ENCODE data around the gene KLHL29. TPM values are rescaled to one million over a fixed set of nuclear protein-coding genes. Genes with fewer than 3 reads are reported as not detected.

Gene KLHL29
- total RNA-seq, 2 donors from 2014 or later: 2.0 to 2.9 TPM

- Histone ChIP-seq H3K9ac (ENCODE audit: low read depth in 2 of 2, low read length in 2 of 2) (no peak overlapping the region), H3K9me3 (no peaks in the 10 kb centered on the region), H3K36me3 (no peaks in the 10 kb centered on the region), H3K27me3 (no peaks in the 10 kb centered on the region), H3K4me3 (no peak overlapping the region), H3K4me1 (no peaks in the 10 kb centered on the region), H3K27ac (no peak overlapping the region)
- intact Hi-C loops (cut with DNase I): no loop called here
- DNase-seq: no peak
- TF ChIP-seq, protein P1, sequence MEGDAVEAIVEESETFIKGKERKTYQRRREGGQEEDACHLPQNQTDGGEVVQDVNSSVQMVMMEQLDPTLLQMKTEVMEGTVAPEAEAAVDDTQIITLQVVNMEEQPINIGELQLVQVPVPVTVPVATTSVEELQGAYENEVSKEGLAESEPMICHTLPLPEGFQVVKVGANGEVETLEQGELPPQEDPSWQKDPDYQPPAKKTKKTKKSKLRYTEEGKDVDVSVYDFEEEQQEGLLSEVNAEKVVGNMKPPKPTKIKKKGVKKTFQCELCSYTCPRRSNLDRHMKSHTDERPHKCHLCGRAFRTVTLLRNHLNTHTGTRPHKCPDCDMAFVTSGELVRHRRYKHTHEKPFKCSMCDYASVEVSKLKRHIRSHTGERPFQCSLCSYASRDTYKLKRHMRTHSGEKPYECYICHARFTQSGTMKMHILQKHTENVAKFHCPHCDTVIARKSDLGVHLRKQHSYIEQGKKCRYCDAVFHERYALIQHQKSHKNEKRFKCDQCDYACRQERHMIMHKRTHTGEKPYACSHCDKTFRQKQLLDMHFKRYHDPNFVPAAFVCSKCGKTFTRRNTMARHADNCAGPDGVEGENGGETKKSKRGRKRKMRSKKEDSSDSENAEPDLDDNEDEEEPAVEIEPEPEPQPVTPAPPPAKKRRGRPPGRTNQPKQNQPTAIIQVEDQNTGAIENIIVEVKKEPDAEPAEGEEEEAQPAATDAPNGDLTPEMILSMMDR (IDR thresholded peaks at IDR 0.05): no peak
Observed at GRCh38 chr2:23666241-23666979, 281.4 kb downstream of the KLHL29 start.

GRCh38 chr2:23666980-23667357, 282.0 kb downstream of the KLHL29 start:
- Histone ChIP-seq H3K9ac (ENCODE audit: low read depth in 2 of 2, low read length in 2 of 2) (no peak overlapping the region), H3K4me3 (no peak overlapping the region), H3K4me1 (no peaks in the 10 kb centered on the region), H3K27me3 (no peaks in the 10 kb centered on the region), H3K9me3 (no peaks in the 10 kb centered on the region), H3K27ac (no peak overlapping the region), H3K36me3 (no peaks in the 10 kb centered on the region)
- intact Hi-C loops (cut with DNase I): no loop called here
- TF ChIP-seq, protein P1 (IDR thresholded peaks at IDR 0.05): no peak
- no peak for DNase-seq

DNA sequence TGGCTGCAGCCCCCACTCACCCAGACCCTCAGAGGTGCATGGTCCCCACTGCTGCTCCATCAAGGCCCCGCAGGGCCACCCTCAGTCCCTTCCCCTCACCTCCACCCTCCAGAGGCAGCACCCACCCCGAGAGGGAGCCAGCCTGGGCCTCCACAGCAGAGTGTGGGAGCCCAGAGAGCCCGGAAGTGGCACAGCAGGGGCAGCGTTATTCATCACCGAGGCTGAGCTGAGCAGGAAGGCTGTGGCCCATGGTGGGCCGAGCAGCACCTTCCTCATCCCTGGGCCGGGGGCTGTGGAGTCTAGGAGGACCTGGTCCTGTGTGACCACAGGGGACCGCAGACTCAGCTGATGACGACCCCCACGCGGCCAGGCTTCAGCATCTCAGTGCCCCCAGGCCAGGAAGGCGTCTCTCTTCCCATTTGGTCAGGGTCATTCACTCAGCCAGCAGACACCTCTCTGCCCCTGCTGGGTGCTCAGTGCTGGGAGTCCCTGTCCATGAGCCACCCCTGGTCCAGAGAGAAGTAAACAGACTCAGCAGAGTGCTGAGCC, 283.9 kb downstream of the KLHL29 start:
- Histone ChIP-seq H3K9ac (ENCODE audit: low read depth in 2 of 2, low read length in 2 of 2) (no peak overlapping the region), H3K36me3 (no peaks in the 10 kb centered on the region), H3K9me3 (no peaks in the 10 kb centered on the region), H3K4me3 (no peak overlapping the region), H3K4me1 (no peaks in the 10 kb centered on the region), H3K27me3 (no peaks in the 10 kb centered on the region), H3K27ac (no peak overlapping the region)
- no peak for DNase-seq
- TF ChIP-seq, protein P1 (IDR thresholded peaks at IDR 0.05): no peak
- intact Hi-C loops (cut with DNase I): no loop called here

- no peaks in the 10 kb centered on the region for H3K27me3 ChIP-seq
- no peak overlapping the region for H3K27ac ChIP-seq
- peak; percentile 29 for DNase-seq
- no peaks in the 10 kb centered on the region for H3K4me1 ChIP-seq
- intact Hi-C loops (cut with DNase I): no loop called here
- H3K9ac ChIP-seq (ENCODE audit: low read depth in 2 of 2, low read length in 2 of 2): peak overlapping the region in 1 of 2 donors; percentile 12
- TF ChIP-seq, protein P1 (IDR thresholded peaks at IDR 0.05): no peak
- no peak overlapping the region for H3K4me3 ChIP-seq
- no peaks in the 10 kb centered on the region for H3K36me3 ChIP-seq
- no peaks in the 10 kb centered on the region for H3K9me3 ChIP-seq
Observed at GRCh38 chr2:23669413-23670244, 284.6 kb downstream of the KLHL29 start.

- no peaks in the 10 kb centered on the region for H3K36me3 ChIP-seq
- TF ChIP-seq, protein P1 (IDR thresholded peaks at IDR 0.05): no peak
- no peaks in the 10 kb centered on the region for H3K9me3 ChIP-seq
- intact Hi-C loops (cut with DNase I): no loop called here
- no peaks in the 10 kb centered on the region for H3K4me1 ChIP-seq
- DNase-seq: no peak
- peak overlapping the region in 1 of 2 donors; percentile 12 for H3K9ac ChIP-seq (ENCODE audit: low read depth in 2 of 2, low read length in 2 of 2)
- H3K4me3 ChIP-seq: no peak overlapping the region
- no peak overlapping the region for H3K27ac ChIP-seq
- H3K27me3 ChIP-seq: no peaks in the 10 kb centered on the region
Observed at GRCh38 chr2:23670245-23670592, 285.2 kb downstream of the KLHL29 start.

All from colonic mucosa (tissue), 4 donors.